GM19238 (cell line): ENCODE measurements around the gene HHATL.
A peak's percentile ranks its signal among the peaks of the same experiment; 100 is the strongest.

Experiments
- DNase-seq: peaks from one replicate; pipeline ENCODE4 v3.0.0; 2011; ENCODE audit warnings: low spot score; ENCODE audit not compliant: insufficient read length

Gene HHATL

GRCh38 chr3:42713747-42714146, 11.1 kb upstream of the HHATL start:
- DNase-seq: no peak

- no peak for DNase-seq
These were observed 10.2 kb upstream of the HHATL start for GRCh38 chr3:42712688-42713372.

DNA sequence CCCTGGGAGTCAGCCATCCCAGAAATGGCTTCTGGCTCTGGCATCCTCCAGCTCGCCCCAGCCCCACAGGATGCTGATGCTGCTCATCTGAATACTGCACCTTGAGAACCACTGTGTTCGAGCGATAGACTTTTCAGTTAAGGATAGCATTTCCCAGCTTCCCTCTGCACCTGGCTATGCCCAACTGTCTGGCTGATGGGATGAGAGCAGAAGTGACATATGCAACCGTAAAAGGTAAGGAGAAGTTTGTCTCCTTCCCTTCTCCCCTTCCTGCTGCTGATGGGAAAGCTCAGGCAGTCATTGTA, 9.7 kb upstream of the HHATL start:
- DNase-seq: no peak

DNA sequence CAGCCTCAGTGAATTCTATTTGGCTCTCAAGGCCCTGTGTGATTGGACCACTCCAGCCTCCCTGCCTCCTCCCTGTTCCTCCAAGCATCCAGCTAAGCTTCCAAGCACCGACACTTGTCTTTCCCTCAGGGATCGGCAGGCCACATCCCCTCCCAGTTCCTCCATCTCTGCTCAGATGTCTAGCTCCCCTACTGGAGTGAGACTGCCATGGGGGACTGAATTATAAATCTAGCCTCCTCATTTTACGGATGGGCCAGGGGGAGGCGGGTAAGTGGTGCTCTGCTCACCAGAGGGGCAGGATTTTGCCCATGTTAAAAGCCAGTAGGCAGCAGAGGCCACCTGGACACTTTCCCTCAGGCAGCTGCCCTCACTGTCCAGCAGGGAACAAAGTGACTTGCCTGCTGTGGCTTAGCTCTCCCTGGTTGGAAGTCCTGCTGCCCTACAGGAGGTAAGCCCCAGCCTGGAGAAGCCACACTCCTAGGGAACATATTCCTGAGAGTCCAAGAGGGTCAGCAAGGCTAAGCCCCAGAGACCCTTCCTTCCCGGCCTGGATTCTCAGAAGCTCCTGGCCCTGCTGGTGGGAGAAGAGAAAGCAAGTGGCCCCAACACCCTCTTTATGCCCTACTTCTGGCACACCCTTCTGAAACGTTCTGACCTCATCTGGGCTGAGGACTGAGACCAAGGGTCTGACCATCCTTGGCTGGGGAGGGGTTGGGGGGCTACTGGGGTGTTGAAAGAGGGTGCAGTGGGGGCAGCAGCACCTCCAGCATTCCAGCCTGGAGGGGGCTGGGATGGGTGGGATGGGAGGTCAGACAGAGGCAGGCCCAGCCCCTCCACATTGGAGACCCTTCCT, 9.1 kb upstream of the HHATL start:
- DNase-seq: no peak

GRCh38 chr3:42710323-42711021, 7.9 kb upstream of the HHATL start:
- no peak for DNase-seq

GRCh38 chr3:42709621-42710020, 7.0 kb upstream of the HHATL start:
- no peak for DNase-seq

- no peak for DNase-seq
These were observed 6.1 kb upstream of the HHATL start for GRCh38 chr3:42708611-42709151.

DNA sequence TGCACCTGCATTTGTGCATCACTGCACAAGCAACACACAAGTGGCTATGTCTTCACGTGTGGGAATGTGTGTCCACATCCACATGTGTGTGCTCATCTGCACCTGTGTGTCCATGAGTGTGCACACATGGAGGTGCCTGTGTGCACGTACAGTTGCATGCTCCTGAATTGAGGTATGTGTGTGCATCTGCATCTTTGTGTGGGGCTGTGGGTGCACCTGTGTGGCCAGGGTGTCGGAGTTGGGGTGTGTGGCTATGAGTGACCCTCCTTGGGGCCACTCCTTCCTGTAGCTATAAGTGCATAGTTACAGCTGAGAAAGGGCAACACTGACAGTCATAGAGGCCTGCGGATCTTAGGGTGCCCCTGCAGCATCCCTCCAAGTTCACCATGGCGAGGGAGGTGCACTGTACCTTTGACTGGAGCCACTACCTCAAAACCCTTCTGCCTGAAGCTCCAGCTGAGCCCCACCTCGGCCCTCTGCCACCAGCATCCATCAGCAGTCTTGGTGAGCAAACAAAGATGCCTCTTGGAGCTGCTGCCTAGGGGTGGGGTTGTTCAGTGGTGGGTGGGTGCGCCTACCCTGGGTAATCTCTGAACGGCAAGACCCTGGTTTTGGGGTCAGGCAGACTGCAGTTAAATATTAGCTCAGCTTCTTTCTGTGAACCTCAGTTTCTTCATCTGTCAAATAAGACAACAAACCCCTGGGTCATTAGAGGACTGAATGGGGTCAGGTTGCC, 5.2 kb upstream of the HHATL start:
- no peak for DNase-seq

- DNase-seq: no peak
These were observed 4.4 kb upstream of the HHATL start for GRCh38 chr3:42706721-42707619.

GRCh38 chr3:42705962-42706585, 3.5 kb upstream of the HHATL start:
- DNase-seq: no peak

DNA sequence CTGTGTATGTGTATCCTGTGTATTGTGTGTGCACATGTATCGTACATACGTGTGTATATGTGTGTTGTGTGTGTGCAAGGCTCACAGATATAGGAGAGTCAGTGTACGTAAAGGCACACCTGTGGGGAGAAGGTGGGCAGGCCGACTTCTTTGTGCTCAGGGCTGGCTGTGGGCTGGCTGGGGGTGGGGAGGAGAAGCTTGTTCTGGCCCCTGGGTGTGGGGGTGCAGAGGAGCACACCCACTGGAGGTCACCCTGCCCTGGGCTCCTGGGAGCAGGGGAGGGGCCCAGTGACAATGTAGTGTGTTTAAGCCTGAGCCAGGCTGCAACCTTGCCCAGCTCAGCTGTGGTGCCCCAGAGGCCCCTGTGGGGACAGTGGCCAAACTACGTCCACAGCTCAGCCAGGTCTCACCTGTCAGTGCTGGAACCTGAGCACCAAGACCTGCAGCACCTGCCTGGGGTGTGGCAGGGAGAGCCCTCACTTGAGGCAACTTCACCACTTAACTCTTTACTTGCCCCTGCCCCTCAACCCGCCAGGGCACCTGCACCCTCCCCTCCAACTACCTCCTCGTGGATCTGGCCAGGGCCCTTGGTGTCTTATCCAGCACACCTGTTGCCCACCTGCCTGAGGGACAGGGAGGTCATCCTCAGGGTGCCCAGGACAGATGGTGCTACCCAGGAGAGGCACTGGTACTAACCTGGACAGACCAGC, 2.6 kb upstream of the HHATL start:
- DNase-seq: no peak

DNA sequence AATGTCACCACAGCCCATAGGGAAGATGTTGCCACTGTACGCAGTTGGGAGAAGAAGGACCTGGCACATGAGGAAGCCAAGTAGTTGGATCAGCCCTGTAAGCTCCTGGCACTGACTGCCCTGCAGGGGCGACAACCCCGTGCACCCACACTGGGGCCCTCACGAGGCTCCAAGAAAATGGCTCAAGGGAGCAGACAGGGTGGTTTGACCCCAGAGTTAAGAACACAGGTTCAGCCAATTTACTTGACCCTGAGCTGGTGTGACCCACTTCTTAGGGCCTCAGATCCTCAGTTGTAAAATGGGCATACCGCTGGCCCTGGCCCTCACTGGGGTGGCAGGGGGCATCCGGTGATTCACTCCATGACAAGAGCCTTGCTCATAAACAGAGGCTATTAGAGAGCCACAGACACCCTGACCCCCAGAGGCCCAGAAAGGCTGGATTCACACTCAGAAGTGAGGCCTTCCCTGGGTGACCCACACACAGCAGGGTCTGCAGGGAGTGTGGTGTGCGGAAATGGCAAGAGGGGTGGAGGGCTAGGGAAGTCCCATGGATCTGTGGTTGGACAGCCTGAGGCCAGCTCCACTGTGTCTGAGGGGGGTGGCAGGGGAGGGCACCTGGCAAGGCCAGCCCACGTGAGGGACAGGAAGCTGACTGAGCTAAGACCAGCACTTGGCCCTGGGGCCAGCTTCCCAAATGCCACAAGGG, 1.7 kb upstream of the HHATL start:
- no peak for DNase-seq

DNA sequence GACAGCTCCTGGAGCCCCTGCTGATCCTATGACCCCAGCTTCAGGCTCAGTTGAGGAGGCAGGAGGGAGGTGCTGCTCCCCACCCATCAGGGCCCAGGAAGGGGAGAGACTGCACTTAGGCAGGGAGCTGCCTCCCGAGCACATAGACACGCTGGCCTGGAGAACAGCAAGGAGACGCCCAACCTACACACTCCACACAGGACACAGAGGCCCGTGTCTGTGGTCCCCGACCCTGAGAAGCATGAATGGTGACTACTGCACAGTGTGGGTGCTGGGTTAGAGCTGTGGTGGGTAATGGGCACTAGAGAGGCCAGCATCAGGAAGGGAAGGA, 1.1 kb upstream of the HHATL start:
- DNase-seq: no peak

DNA sequence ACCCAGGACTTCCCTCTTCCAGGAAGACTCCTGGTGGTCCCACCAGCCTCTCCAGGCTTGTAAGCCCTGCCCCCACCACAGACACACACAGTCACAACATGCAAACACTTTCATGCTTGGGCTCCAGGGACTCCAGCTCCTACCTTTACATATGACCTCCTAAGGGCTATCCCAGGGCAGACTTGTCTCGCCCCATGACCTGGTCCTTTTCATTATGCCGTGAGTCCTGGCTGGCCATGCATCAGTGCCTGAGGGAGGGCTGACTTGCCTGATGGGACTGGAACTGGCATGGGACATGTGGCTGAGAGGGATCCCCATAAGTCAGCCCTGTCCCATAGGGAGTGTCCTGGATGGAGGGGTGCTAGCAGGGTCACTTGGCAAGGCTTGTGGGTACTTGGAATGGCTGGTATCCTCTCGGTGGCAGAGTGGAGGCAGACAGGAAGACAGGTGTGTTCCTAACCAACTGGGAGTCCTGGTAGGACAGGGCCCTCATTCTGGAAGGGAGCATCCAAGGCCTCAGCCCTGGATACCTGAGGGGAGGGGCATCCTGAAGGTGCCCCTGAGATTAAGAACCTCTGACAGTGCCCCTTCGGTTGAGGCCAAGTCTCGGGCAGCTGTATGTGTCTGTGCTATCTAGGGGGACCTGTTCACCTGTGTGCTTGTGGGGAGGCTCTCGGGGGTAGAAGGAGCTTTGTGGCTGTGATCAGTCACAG, 540 bp upstream of the HHATL start:
- no peak for DNase-seq

DNA sequence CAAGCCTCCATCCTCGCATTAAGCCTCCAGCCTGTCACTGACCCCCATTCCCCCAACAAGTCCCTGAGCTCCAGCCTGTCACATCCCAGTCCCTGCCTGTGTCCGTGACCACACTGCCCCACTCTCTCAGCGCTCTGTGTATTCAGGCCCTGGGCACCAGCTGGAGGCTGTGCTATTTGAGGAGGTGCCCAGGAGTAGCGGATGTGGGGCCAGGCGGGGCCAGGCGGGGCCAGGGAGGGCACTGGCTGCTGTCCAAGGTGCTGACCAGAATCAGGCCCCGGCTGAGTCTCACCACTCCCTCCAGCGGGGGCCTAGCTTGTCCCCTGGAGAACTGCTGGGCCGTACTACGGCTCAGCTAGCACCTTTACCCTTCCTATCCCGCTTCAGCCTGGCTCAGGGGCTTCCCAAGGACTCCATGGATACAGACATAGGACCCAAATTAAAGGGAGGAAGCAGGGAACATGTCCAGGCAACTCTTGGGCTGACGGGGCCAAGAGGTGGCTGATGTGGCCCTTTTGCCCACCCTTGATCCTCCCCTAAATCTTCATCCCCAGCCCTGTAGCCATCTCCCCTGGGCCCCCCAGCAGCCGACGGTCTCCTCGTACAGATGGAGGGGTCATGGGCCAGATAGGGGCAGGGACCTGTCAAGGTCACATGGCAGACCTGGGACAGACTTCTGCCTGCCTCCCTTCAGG, 1.1 kb downstream of the HHATL start:
- peak; percentile 53 for DNase-seq

- DNase-seq: no peak
These were observed 2.0 kb downstream of the HHATL start for GRCh38 chr3:42700366-42701288.
